Endothelial cell (in vitro differentiated cells): ENCODE results near the gene NTN1. TPM values are rescaled to one million over a fixed set of nuclear protein-coding genes. Genes with fewer than 3 reads are reported as not detected.

Experiments
- DNase-seq: peaks from one replicate; pipeline ENCODE4 v3.0.0; 2021; ENCODE audit warnings: low spot score
- H3K27ac Mint-ChIP-seq: one replicate; pipeline ENCODE4 v1.8.0; 2021; ENCODE audit warnings: mixed read lengths, inconsistent platforms; ENCODE audit not compliant: unreplicated experiment
- H3K27me3 Mint-ChIP-seq: one replicate; pipeline ENCODE4 v1.8.0; 2021; ENCODE audit warnings: mild to moderate bottlenecking, moderate library complexity, mixed read lengths, inconsistent platforms; ENCODE audit not compliant: unreplicated experiment
- H3K36me3 Mint-ChIP-seq: one replicate; pipeline ENCODE4 v1.8.0; 2021; ENCODE audit warnings: mild to moderate bottlenecking, low read depth, mixed read lengths, inconsistent platforms; ENCODE audit not compliant: unreplicated experiment
- H3K4me1 Mint-ChIP-seq: one replicate; pipeline ENCODE4 v1.8.0; 2021; ENCODE audit warnings: mild to moderate bottlenecking, mixed read lengths, inconsistent platforms; ENCODE audit not compliant: unreplicated experiment
- H3K4me3 Mint-ChIP-seq: one replicate; pipeline ENCODE4 v1.8.0; 2021; ENCODE audit warnings: mild to moderate bottlenecking, mixed read lengths, inconsistent platforms; ENCODE audit not compliant: unreplicated experiment
- H3K9me3 Mint-ChIP-seq: one replicate; pipeline ENCODE4 v1.8.0; 2021; ENCODE audit warnings: mixed read lengths, inconsistent platforms; ENCODE audit not compliant: unreplicated experiment
- total RNA-seq: library from RNA; stranded (reverse); fragmentation: NEBNext Ultra II Directional; extraction: Animal tissue kit (Norgen Biotek cat#: 25700); gene quantifications from one replicate; pipeline ENCODE4 v1.2.1, GENCODE V29; 2021; ENCODE audit not compliant: unreplicated experiment
- TF ChIP-seq, protein P1 (sequence below): fragments of 200-600 bp; sonication (generic); IDR thresholded peaks from one replicate; pipeline ENCODE4 v1.5.0; 2021; ENCODE audit warnings: antibody characterized with exemption; ENCODE audit not compliant: unreplicated experiment

NTN1 gene
- total RNA-seq, 1 donor from 2014 or later = 6.6 TPM

DNA sequence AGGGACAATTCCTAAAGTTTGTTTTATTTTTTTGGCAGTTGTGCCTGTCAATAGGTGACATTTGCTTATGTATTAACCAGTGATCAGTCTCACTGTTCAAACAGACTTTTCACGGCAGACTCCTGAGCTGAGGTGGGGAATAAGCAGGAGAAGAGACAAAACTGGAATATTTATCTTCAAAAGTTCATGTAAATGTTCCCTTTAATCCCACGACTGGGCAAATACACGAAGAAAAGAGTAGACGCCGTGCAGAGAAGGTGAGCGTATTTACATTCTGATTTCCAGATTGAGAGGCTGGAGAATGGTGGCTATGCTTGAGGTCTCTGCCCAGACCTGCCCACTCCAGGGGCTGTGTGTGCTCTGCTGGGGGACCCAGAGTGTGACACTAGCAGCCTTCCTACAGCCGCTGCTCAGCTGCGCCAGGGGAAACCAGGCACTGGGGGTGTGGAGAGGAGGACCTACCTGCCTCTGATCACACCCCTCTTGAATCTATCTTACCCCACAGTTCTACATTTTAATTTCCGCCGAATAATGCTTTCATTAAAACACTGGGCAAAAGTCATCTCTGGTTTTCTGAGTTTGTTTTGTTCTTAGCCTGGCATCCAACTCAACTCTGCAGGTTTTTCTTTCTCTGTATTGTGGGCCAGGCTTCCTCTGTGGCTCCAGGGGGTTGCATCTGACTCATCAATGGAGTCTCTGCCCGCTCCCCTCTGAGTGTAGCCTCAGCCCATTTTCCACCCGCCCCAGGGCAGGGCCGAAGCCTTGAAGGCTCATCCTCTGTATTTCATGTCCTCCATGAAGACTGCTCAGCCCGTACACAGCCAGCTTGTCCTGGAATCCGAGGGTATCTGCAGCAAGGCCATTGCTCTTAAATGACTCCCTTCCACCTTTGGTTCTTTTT lies 237.1 kb downstream of the NTN1 start:
- Mint-ChIP-seq H3K4me3 (no peak overlapping the region), H3K27ac (no peak overlapping the region), H3K9me3 (no peaks in the 10 kb centered on the region), H3K36me3 (no peaks in the 10 kb centered on the region), H3K4me1 (peaks cover 23% of the 10 kb centered on the region), H3K27me3 (peaks cover 2% of the 10 kb centered on the region)
- DNase-seq = no peak
- TF ChIP-seq, protein P1, sequence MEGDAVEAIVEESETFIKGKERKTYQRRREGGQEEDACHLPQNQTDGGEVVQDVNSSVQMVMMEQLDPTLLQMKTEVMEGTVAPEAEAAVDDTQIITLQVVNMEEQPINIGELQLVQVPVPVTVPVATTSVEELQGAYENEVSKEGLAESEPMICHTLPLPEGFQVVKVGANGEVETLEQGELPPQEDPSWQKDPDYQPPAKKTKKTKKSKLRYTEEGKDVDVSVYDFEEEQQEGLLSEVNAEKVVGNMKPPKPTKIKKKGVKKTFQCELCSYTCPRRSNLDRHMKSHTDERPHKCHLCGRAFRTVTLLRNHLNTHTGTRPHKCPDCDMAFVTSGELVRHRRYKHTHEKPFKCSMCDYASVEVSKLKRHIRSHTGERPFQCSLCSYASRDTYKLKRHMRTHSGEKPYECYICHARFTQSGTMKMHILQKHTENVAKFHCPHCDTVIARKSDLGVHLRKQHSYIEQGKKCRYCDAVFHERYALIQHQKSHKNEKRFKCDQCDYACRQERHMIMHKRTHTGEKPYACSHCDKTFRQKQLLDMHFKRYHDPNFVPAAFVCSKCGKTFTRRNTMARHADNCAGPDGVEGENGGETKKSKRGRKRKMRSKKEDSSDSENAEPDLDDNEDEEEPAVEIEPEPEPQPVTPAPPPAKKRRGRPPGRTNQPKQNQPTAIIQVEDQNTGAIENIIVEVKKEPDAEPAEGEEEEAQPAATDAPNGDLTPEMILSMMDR = no peak

DNA sequence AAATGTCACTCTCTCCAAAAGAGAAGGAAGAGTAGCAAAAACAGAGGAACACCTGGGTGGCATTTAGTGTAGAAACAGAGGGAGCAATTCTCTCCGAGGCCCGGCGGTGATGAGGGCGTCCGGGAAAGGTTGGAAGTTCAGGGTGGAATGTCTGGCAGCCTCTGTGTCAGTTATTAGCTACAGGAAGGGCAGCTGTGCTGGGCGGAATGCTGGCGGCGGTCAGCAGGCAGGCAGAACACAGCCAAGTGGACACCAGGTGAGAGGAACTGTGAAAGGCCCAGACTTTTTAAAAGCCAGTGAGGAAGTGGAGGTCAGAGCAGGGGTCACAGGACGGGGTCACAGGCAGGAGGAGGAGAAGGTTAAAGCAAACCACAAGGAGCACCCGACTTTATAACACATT lies 238.1 kb downstream of the NTN1 start:
- DNase-seq = no peak
- H3K4me3 Mint-ChIP-seq = no peak overlapping the region
- H3K27me3 Mint-ChIP-seq = peaks cover 4% of the 10 kb centered on the region
- no peak overlapping the region for H3K27ac Mint-ChIP-seq
- no peaks in the 10 kb centered on the region for H3K9me3 Mint-ChIP-seq
- TF ChIP-seq, protein P1 = no peak
- H3K36me3 Mint-ChIP-seq = no peaks in the 10 kb centered on the region
- H3K4me1 Mint-ChIP-seq = peaks cover 23% of the 10 kb centered on the region

DNA sequence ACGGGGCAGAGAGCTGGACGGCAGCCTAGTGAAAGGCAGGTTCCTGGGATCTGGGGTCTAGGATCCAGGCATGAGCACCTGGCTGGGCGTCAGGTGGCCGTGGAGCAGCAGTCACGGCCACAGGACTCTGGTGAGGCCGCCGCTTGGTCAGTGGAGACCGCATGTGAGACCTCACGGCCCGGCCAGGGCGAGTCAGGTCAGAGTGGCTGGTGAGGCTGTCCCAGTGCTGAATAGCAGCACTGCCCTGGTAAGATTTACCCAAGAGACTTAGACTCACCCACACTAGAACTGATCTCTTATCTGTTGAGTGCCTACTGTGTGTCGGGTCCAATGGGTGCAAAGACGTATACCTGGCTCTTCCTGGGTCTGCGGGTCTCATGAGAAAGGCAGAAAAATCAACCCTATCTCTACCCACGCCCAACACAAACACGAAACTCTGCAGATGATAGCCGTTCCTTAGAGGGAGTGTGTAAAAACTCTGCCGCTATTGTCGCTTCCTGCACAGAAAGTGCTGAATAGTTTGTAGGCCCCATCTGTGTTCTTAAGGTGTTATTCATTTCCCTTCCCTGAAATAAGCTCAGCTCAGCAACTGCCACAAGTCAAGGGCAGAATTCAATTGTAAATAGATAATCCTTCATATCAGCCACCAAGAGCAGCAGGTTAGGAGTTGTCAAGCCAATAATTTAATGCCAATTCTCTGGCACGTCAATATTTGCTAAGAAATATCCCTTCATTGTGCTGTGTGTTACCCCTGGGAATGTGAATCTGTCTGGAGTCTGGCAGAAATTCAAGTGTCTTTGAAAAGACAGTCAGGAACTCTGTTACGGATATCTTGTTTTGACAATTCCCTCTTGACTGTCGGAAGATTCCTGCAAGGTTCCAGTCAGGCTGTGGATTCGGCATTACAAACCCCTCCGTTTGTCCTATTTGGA lies 240.0 kb downstream of the NTN1 start:
- no peak for DNase-seq
- no peaks in the 10 kb centered on the region for H3K9me3 Mint-ChIP-seq
- no peak overlapping the region for H3K4me3 Mint-ChIP-seq
- H3K27me3 Mint-ChIP-seq = peaks cover 6% of the 10 kb centered on the region
- H3K36me3 Mint-ChIP-seq = no peaks in the 10 kb centered on the region
- H3K27ac Mint-ChIP-seq = peak overlapping the region; percentile 13
- peaks cover 23% of the 10 kb centered on the region for H3K4me1 Mint-ChIP-seq
- TF ChIP-seq, protein P1 = no peak

DNA sequence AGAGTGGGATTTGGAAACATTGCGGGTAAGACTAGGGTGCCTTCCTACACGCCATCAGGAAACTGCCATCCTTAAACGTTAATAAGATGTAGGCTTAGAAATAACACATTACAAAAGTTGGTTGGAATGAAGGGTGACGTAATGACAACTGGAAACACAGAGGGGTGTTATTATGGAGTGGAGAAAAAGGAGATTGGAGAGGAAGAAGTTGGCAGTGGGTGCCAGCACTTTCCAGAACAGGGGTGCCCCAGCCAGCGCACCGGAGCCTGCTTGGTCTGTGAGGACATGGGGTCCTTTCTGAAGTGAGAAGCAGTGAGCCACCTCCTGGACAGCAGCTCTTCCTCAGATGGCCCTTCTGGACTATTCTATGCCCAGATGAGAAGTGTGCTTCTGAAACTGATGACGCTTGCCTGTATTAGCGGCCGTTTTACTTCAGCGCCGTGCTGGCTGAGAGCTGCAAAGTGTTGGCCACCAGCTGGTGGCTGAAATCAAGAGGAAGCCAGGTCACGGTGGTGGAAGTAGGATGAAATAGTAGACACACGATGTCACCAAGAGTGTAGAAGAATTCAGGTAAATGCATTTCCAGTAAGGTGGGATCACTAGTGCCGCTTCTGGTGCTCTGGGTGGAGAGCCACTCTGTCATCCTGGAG lies 244.8 kb downstream of the NTN1 start:
- peaks cover 6% of the 10 kb centered on the region for H3K27me3 Mint-ChIP-seq
- peaks cover 7% of the 10 kb centered on the region for H3K4me1 Mint-ChIP-seq
- TF ChIP-seq, protein P1 = no peak
- H3K9me3 Mint-ChIP-seq = no peaks in the 10 kb centered on the region
- H3K4me3 Mint-ChIP-seq = no peak overlapping the region
- no peaks in the 10 kb centered on the region for H3K36me3 Mint-ChIP-seq
- DNase-seq = no peak
- no peak overlapping the region for H3K27ac Mint-ChIP-seq
